ENCODE measurements around the gene NCAPG. TPM values are rescaled to one million over a fixed set of nuclear protein-coding genes. Genes with fewer than 3 reads are reported as not detected.

Gene NCAPG
- total and polyA plus RNA-seq, 4 donors = 0.08 to 45.2 (median 0.91) TPM

GRCh38 chr4:17763931-17764330 is 46.8 kb upstream of the NCAPG start:
- Histone ChIP-seq H3K4me3 (ENCODE audit: low read depth in 1 of 3, low read length in 3 of 3) (no peak overlapping the region), H3K27ac (ENCODE audit: low read depth in 1 of 2, low read length in 2 of 2) (no peak overlapping the region), H3K4me1 (ENCODE audit: control insufficient read depth in 4 of 4, insufficient read depth in 4 of 4, low read length in 3 of 4) (no peaks in the 10 kb centered on the region), H3K9ac (ENCODE audit: low read depth in 1 of 2, low read length in 2 of 2) (no peak overlapping the region), H3K9me3 (ENCODE audit: control insufficient read depth in 4 of 4, low read length in 3 of 4) (peaks cover 0 to 7% (median 0%) of the 10 kb centered on the region in 4 donors), H3K36me3 (ENCODE audit: control insufficient read depth in 4 of 4, insufficient read depth in 3 of 4, low read depth in 1 of 4, low read length in 3 of 4) (no peaks in the 10 kb centered on the region), H3K27me3 (ENCODE audit: control insufficient read depth in 4 of 4, insufficient read depth in 4 of 4, low read length in 3 of 4) (peaks cover 0 to 3% (median under 1%) of the 10 kb centered on the region in 4 donors)
- DNase-seq (ENCODE audit: low spot score) = no peak
- 60% methylated on average over 5 of the region's 5 CpGs for WGBS
- no peak for TF ChIP-seq CTCF (IDR thresholded peaks at IDR 0.05; ENCODE audit: low read depth, low read length, missing input control)
- TF ChIP-seq HNF4G (IDR thresholded peaks at IDR 0.05) = no peak
- TF ChIP-seq JUND (IDR thresholded peaks at IDR 0.05) = no peak
- TF ChIP-seq RAD21 (IDR thresholded peaks at IDR 0.05) = no peak
- no peak for TF ChIP-seq ATF3 (IDR thresholded peaks at IDR 0.05)
- TF ChIP-seq NR2F2 (IDR thresholded peaks at IDR 0.05) = no peak
- TF ChIP-seq RXRA (IDR thresholded peaks at IDR 0.05) = no peak
- TF ChIP-seq EGR1 (IDR thresholded peaks at IDR 0.05; ENCODE audit: low read depth in 2 of 2) = no peak
- TF ChIP-seq REST (IDR thresholded peaks at IDR 0.05) = no peak
- no peak for TF ChIP-seq ZBTB33 (IDR thresholded peaks at IDR 0.05)
- no peak for TF ChIP-seq SP1 (IDR thresholded peaks at IDR 0.05)
- no peak for TF ChIP-seq MAX (IDR thresholded peaks at IDR 0.05)
- no peak for TF ChIP-seq FOXA1 (IDR thresholded peaks at IDR 0.05)
- no peak for TF ChIP-seq GABPA (IDR thresholded peaks at IDR 0.05 in 1 of 2, conservative IDR thresholded peaks at IDR 0.05 in 1 of 2)
- TF ChIP-seq FOXA2 (IDR thresholded peaks at IDR 0.05) = no peak
- no peak for TF ChIP-seq YY1 (IDR thresholded peaks at IDR 0.05)

Data from liver (tissue), 9 donors.